ENCODE results near the gene ENKD1. TPM values are rescaled to one million over a fixed set of nuclear protein-coding genes. Genes with fewer than 3 reads are reported as not detected.

ENKD1 gene
- polyA plus RNA-seq, 3 donors = 26.7 to 36.6 (median 29.2) TPM

Other genes with a start within 250 kb of the ENKD1 start
- gene HSD11B2, start 235.6 kb downstream of the ENKD1 start, polyA plus RNA-seq (ENCODE audit: insufficient read length in 3 of 3) = 10 to 100 TPM; 44.9 to 77.6 (median 57.3) TPM
- 100 to 1,000 TPM in 1 of 3 donors, 10 to 100 TPM in 2; 81.3 to 100 (median 90.2) TPM for gene ATP6V0D1, start 185.6 kb downstream of the ENKD1 start, polyA plus RNA-seq (ENCODE audit: insufficient read length in 3 of 3)
- under 1 TPM in 2 of 3 donors, not detected in 1; 0.40 to 0.91 TPM for gene AGRP, start 183.2 kb downstream of the ENKD1 start, polyA plus RNA-seq (ENCODE audit: insufficient read length in 3 of 3)
- gene RIPOR1, start 137.9 kb downstream of the ENKD1 start, polyA plus RNA-seq (ENCODE audit: insufficient read length in 3 of 3) = 100 to 1,000 TPM; 135 to 155 (median 147) TPM
- 10 to 100 TPM; 71.9 to 78.4 (median 75.6) TPM for gene CTCF, start 104.2 kb downstream of the ENKD1 start, polyA plus RNA-seq (ENCODE audit: insufficient read length in 3 of 3)
- gene CARMIL2, start 21.6 kb downstream of the ENKD1 start, polyA plus RNA-seq (ENCODE audit: insufficient read length in 3 of 3) = 1 to 10 TPM in 2 of 3 donors, under 1 TPM in 1; 0.95 to 2.1 (median 1.3) TPM
- 10 to 100 TPM; 23.7 to 31.6 (median 26.6) TPM for gene ACD, start 6.5 kb downstream of the ENKD1 start, polyA plus RNA-seq (ENCODE audit: insufficient read length in 3 of 3)
- gene PARD6A, start 5.8 kb downstream of the ENKD1 start, polyA plus RNA-seq (ENCODE audit: insufficient read length in 3 of 3) = 1 to 10 TPM; 3.5 to 3.9 (median 3.6) TPM
- 1 to 10 TPM; 4.2 to 5.0 (median 4.8) TPM for gene C16orf86, start 64 bp upstream of the ENKD1 start, polyA plus RNA-seq (ENCODE audit: insufficient read length in 3 of 3)
- gene GFOD2, start 52.6 kb upstream of the ENKD1 start, polyA plus RNA-seq (ENCODE audit: insufficient read length in 3 of 3) = 10 to 100 TPM; 23.6 to 26.2 (median 24.6) TPM
- 10 to 100 TPM; 24.4 to 31.6 (median 30.9) TPM for gene RANBP10, start 139.8 kb upstream of the ENKD1 start, polyA plus RNA-seq (ENCODE audit: insufficient read length in 3 of 3)
- 1 to 10 TPM; 6.9 to 9.9 (median 8.9) TPM for gene TSNAXIP1, start 140.1 kb upstream of the ENKD1 start, polyA plus RNA-seq (ENCODE audit: insufficient read length in 3 of 3)
- 10 to 100 TPM; 30.9 to 39.5 (median 33.4) TPM for gene THAP11, start 175.6 kb upstream of the ENKD1 start, polyA plus RNA-seq (ENCODE audit: insufficient read length in 3 of 3)
- 100 to 1,000 TPM; 122 to 133 (median 127) TPM for gene NUTF2, start 180.2 kb upstream of the ENKD1 start, polyA plus RNA-seq (ENCODE audit: insufficient read length in 3 of 3)
- 10 to 100 TPM; 52.1 to 59.4 (median 57.7) TPM for gene CENPT, start 180.9 kb upstream of the ENKD1 start, polyA plus RNA-seq (ENCODE audit: insufficient read length in 3 of 3)
- gene EDC4, start 206.3 kb upstream of the ENKD1 start, polyA plus RNA-seq (ENCODE audit: insufficient read length in 3 of 3) = 10 to 100 TPM; 91.3 to 99.6 (median 95.2) TPM
- gene NRN1L, start 218.1 kb upstream of the ENKD1 start, polyA plus RNA-seq (ENCODE audit: insufficient read length in 3 of 3) = 1 to 10 TPM in 1 of 3 donors, under 1 TPM in 2; 0.51 to 1.8 (median 0.98) TPM
- 10 to 100 TPM; 38.0 to 42.6 (median 41.5) TPM for gene PSKH1, start 226.5 kb upstream of the ENKD1 start, polyA plus RNA-seq (ENCODE audit: insufficient read length in 3 of 3)